ENCODE results near the gene LAMP5. TPM values are rescaled to one million over a fixed set of nuclear protein-coding genes. Genes with fewer than 3 reads are reported as not detected.

Gene LAMP5
- total RNA-seq, 1 donor from 2014 or later: 3.2 TPM

DNA sequence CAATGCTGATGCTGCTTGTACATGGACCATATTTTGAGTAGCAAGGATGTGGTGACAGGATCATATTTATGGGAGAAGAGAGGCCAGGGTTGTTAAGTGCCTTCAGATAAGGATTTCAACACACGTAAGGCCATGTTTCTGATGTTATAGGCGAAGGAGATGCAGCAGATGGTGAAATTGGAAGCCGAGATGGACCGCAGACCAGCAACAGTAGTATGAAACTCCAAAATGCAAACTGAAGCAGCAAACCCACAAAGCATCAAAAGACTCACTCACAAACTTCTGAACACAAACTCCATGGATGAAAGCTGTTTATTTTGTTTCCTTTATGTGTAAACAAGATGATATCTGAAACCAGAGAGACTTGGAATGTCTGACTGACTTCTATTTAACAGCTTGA is 35.6 kb upstream of the LAMP5 start:
- Histone ChIP-seq H3K4me1 (no peaks in the 10 kb centered on the region), H4K20me1 (ENCODE audit: low read depth) (no peaks in the 10 kb centered on the region), H3K9me3 (ENCODE audit: low read depth) (no peaks in the 10 kb centered on the region), H3K36me3 (no peaks in the 10 kb centered on the region), H3K9ac (no peak overlapping the region), H3K4me3 (no peak overlapping the region), H3K4me2 (no peak overlapping the region), H3F3A (ENCODE audit: low read depth) (no peaks in the 10 kb centered on the region), H3K27me3 (no peaks in the 10 kb centered on the region), H3K79me2 (ENCODE audit: low read depth) (no peaks in the 10 kb centered on the region), H2AFZ (replicated peaks) (no peak overlapping the region), H3K27ac (no peak overlapping the region)
- no peak overlapping the region for H3K27ac Mint-ChIP-seq
- H3K36me3 Mint-ChIP-seq: no peaks in the 10 kb centered on the region
- H3K4me1 Mint-ChIP-seq: peaks cover 9% of the 10 kb centered on the region
- H3K4me3 Mint-ChIP-seq: no peak overlapping the region
- H3K27me3 Mint-ChIP-seq (ENCODE audit: insufficient read depth, low read depth): peaks cover under 1% of the 10 kb centered on the region
- no peak for DNase-seq (ENCODE audit: low spot score)
- TF ChIP-seq, protein P1, sequence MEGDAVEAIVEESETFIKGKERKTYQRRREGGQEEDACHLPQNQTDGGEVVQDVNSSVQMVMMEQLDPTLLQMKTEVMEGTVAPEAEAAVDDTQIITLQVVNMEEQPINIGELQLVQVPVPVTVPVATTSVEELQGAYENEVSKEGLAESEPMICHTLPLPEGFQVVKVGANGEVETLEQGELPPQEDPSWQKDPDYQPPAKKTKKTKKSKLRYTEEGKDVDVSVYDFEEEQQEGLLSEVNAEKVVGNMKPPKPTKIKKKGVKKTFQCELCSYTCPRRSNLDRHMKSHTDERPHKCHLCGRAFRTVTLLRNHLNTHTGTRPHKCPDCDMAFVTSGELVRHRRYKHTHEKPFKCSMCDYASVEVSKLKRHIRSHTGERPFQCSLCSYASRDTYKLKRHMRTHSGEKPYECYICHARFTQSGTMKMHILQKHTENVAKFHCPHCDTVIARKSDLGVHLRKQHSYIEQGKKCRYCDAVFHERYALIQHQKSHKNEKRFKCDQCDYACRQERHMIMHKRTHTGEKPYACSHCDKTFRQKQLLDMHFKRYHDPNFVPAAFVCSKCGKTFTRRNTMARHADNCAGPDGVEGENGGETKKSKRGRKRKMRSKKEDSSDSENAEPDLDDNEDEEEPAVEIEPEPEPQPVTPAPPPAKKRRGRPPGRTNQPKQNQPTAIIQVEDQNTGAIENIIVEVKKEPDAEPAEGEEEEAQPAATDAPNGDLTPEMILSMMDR (IDR thresholded peaks at IDR 0.05): no peak
- TF ChIP-seq EZH2 (IDR thresholded peaks at IDR 0.05) (no peak), EZH2phosphoT487 (IDR thresholded peaks at IDR 0.05) (no peak)
- no peaks in the 10 kb centered on the region for H3K9me3 Mint-ChIP-seq

DNA sequence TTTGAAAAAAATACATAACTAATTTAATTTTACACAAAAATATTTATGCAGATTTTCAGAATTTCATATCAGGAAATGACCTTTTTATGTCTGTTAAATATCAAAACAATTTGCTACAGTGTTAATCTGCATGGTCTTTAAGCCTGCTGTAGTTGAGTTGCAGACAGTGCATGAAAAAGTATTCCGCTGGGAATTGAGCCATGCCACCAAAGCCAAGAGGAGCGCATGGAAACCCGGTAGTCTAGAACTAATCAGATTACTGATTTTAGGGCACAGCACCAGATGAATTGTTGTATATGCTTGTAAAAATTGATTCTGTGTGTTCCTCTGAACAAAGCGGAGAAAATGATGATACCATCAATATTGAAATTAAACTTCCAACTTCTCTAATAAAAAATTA is 34.3 kb upstream of the LAMP5 start:
- no peaks in the 10 kb centered on the region for H3K9me3 Mint-ChIP-seq
- no peak overlapping the region for H3K4me2 ChIP-seq

DNA sequence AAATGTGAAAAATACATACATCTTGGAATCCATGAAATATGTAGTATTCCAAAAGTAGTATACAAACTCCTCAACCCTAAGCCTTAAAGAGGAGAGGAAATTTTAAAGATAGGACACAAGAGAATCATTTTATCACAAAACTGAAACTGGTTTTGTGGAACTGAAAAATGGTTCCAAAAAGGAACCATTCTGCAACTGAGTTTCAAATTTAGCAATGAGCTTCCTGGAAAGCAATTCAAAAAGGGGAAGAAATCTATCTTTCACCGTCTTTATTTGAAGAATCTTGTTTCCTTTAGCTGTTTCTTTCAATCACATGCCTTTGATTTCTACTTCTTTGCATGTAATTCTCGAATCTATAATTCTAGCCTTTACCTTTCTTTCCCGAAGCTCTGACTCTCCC is 32.2 kb upstream of the LAMP5 start:
- Histone ChIP-seq H3K36me3 (no peaks in the 10 kb centered on the region), H3F3A (ENCODE audit: low read depth) (no peaks in the 10 kb centered on the region), H3K79me2 (ENCODE audit: low read depth) (no peaks in the 10 kb centered on the region), H3K4me3 (no peak overlapping the region), H3K27ac (no peak overlapping the region), H3K9me3 (ENCODE audit: low read depth) (no peaks in the 10 kb centered on the region), H3K4me1 (peaks cover 6% of the 10 kb centered on the region), H3K27me3 (no peaks in the 10 kb centered on the region), H4K20me1 (ENCODE audit: low read depth) (no peaks in the 10 kb centered on the region), H2AFZ (replicated peaks) (no peak overlapping the region), H3K4me2 (no peak overlapping the region), H3K9ac (no peak overlapping the region)
- TF ChIP-seq, protein P1 (IDR thresholded peaks at IDR 0.05): no peak
- TF ChIP-seq EZH2phosphoT487 (IDR thresholded peaks at IDR 0.05) (no peak), EZH2 (IDR thresholded peaks at IDR 0.05) (no peak)
- H3K27ac Mint-ChIP-seq: no peak overlapping the region
- no peaks in the 10 kb centered on the region for H3K27me3 Mint-ChIP-seq (ENCODE audit: insufficient read depth, low read depth)
- no peak for DNase-seq (ENCODE audit: low spot score)
- H3K4me1 Mint-ChIP-seq: peaks cover 7% of the 10 kb centered on the region
- no peaks in the 10 kb centered on the region for H3K36me3 Mint-ChIP-seq
- H3K4me3 Mint-ChIP-seq: no peak overlapping the region
- H3K9me3 Mint-ChIP-seq: no peaks in the 10 kb centered on the region

More for the DNA sequence above, 34.3 kb upstream of the LAMP5 start:
- Mint-ChIP-seq H3K4me1 (peaks cover 9% of the 10 kb centered on the region), H3K27me3 (ENCODE audit: insufficient read depth, low read depth) (no peaks in the 10 kb centered on the region), H3K27ac (no peak overlapping the region), H3K4me3 (no peak overlapping the region), H3K36me3 (no peaks in the 10 kb centered on the region)
- no peak overlapping the region for H2AFZ ChIP-seq (replicated peaks)
- no peaks in the 10 kb centered on the region for H4K20me1 ChIP-seq (ENCODE audit: low read depth)
- no peak overlapping the region for H3K4me3 ChIP-seq
- TF ChIP-seq, protein P1 (IDR thresholded peaks at IDR 0.05): no peak
- TF ChIP-seq EZH2phosphoT487 (IDR thresholded peaks at IDR 0.05) (no peak), EZH2 (IDR thresholded peaks at IDR 0.05) (no peak)
- no peaks in the 10 kb centered on the region for H3K36me3 ChIP-seq
- H3K27me3 ChIP-seq: no peaks in the 10 kb centered on the region
- H3F3A ChIP-seq (ENCODE audit: low read depth): no peaks in the 10 kb centered on the region
- no peaks in the 10 kb centered on the region for H3K9me3 ChIP-seq (ENCODE audit: low read depth)
- DNase-seq (ENCODE audit: low spot score): no peak
- H3K79me2 ChIP-seq (ENCODE audit: low read depth): no peaks in the 10 kb centered on the region
- no peaks in the 10 kb centered on the region for H3K4me1 ChIP-seq
- H3K27ac ChIP-seq: no peak overlapping the region
- no peak overlapping the region for H3K9ac ChIP-seq
